Mammary epithelial cell (primary cell): Measurements from ENCODE around the gene ADGRL3.

Experiments
- CTCF ChIP-seq, 2 donors: IDR thresholded peaks in 1 of 2; conservative IDR thresholded peaks in 1 of 2; 2 replicates each; pipeline ENCODE4 v1.5.1; 2011 to 2012; ENCODE audit warnings: inconsistent platforms in 2 of 2, low read length in 2 of 2, mild to moderate bottlenecking in 2 of 2, control low read depth in 1 of 2, low read depth in 1 of 2; ENCODE audit not compliant: insufficient read depth in 1 of 2; ENCODE audit errors: extremely low read depth in 1 of 2
- EZH2 ChIP-seq: IDR thresholded peaks from 2 replicates; pipeline ENCODE4 v1.6.1; 2012; ENCODE audit warnings: low read length, inconsistent platforms, borderline replicate concordance

GRCh38 chr4:61985426-61985825, 785.3 kb downstream of the ADGRL3 start:
- TF ChIP-seq CTCF (conservative IDR thresholded peaks at IDR 0.05 in 1 of 2, IDR thresholded peaks at IDR 0.05 in 1 of 2; ENCODE audit: extremely low read depth in 1 of 2, insufficient read depth in 1 of 2, low read depth in 1 of 2, low read length in 2 of 2) (no peak), EZH2 (no peak)
